Measurements from ENCODE around the gene MRPS23.

- TF ChIP-seq CTCF (IDR thresholded peaks at IDR 0.05) (no peak), POLR2A (IDR thresholded peaks at IDR 0.05) (no peak)
Measured at GRCh38 chr17:57835333-57835900, 14.4 kb downstream of the MRPS23 start.
